ENCODE results near the gene FAF1. TPM values are rescaled to one million over a fixed set of nuclear protein-coding genes. Genes with fewer than 3 reads are reported as not detected.

Gene FAF1
- total and polyA plus RNA-seq, 2 donors (not counting 3 experiments of a cell fraction or from before 2014, with no cell fraction given): 9.0 to 57.6 TPM

GRCh38 chr1:50921029-50921428, 39.0 kb downstream of the FAF1 start:
- H3K79me2 ChIP-seq (ENCODE audit: control insufficient read depth, insufficient read depth, low read length): peaks cover 62% of the 10 kb centered on the region
- intact Hi-C loops (cut with micrococcal nuclease): no loop called here

More at GRCh38 chr1:50921029-50921428, 39.0 kb downstream of the FAF1 start:
- Histone ChIP-seq H3K36me3 (ENCODE audit: control insufficient read depth in 2 of 2, extremely low read depth in 1 of 2, insufficient read depth in 2 of 2, low read length in 2 of 2) (no peaks in the 10 kb centered on the region), H3K4me3 (replicated peaks in 1 of 3; ENCODE audit: insufficient read depth in 1 of 3, low read depth in 1 of 3, low read length in 3 of 3) (no peak overlapping the region), H2AFZ (ENCODE audit: low read depth, low read length) (no peak overlapping the region), H3K27me3 (ENCODE audit: control insufficient read depth in 2 of 2, insufficient read depth in 2 of 2, low read length in 2 of 2) (no peaks in the 10 kb centered on the region), H3K4me2 (ENCODE audit: insufficient read depth, low read length) (no peak overlapping the region), H3K4me1 (ENCODE audit: control insufficient read depth, extremely low read depth, insufficient read depth, low read length) (no peaks in the 10 kb centered on the region), H4K20me1 (replicated peaks; ENCODE audit: control insufficient read depth, extremely low read depth, insufficient read depth, low read length) (no peaks in the 10 kb centered on the region), H3K27ac (ENCODE audit: insufficient read depth, low read depth, low read length) (no peak overlapping the region), H3K9ac (replicated peaks; ENCODE audit: extremely low read depth, insufficient read depth, low read length) (no peak overlapping the region), H3K9me3 (replicated peaks; ENCODE audit: control insufficient read depth, insufficient read depth, low read length) (no peaks in the 10 kb centered on the region), H3K9me1 (replicated peaks; ENCODE audit: control insufficient read depth, extremely low read depth, insufficient read depth, low read length) (no peaks in the 10 kb centered on the region)
- CTCF ChIA-PET: interaction anchor here (2.8 kb wide), 1 partner anchor 8 kb away, joined by 20 read pairs; no protein-coding TSS in a partner anchor
- DNase-seq (ENCODE audit: low read depth, low spot score) (no peak), FAIRE-seq (no peak)
- no TSS peak for BruUV-seq (replicated peaks)
- POLR2A ChIA-PET: no interaction called here
- dilution Hi-C loops (cut with MboI; ENCODE audit: extremely low pct_ligation_motif_present, low sequenced_read_pairs): no loop called here
- TF ChIP-seq FOS (IDR thresholded peaks at IDR 0.05; ENCODE audit: borderline replicate concordance, insufficient read depth, low read length): no peak
- TF ChIP-seq POLR2A (IDR thresholded peaks at IDR 0.05; ENCODE audit: low read depth, low read length): no peak
- TF ChIP-seq MAX (IDR thresholded peaks at IDR 0.05; ENCODE audit: insufficient read depth, insufficient read length): no peak
- TF ChIP-seq CTCF (IDR thresholded peaks at IDR 0.05; ENCODE audit: extremely low read depth in 1 of 2, insufficient read depth in 1 of 2, low read depth in 1 of 2, low read length in 2 of 2): no peak
- TF ChIP-seq GATA2 (IDR thresholded peaks at IDR 0.05; ENCODE audit: insufficient read depth, insufficient read length, low read depth, low read length): no peak
- TF ChIP-seq MYC (IDR thresholded peaks at IDR 0.05; ENCODE audit: low read depth, low read length): no peak
- TF ChIP-seq POLR2AphosphoS5 (IDR thresholded peaks at IDR 0.05; ENCODE audit: insufficient read depth, low read depth, low read length): no peak
- no peak for TF ChIP-seq EZH2 (IDR thresholded peaks at IDR 0.05; ENCODE audit: borderline replicate concordance, low read depth, low read length, severe bottlenecking)
- no peak for TF ChIP-seq JUN (IDR thresholded peaks at IDR 0.05; ENCODE audit: borderline replicate concordance, insufficient read depth, insufficient read length, low read depth)
